Naive thymus-derived CD4-positive, alpha-beta T cell (primary cell): ENCODE results near the gene PPFIBP1. TPM values are rescaled to one million over a fixed set of nuclear protein-coding genes. Genes with fewer than 3 reads are reported as not detected.

ENCODE experiments used
- ATAC-seq: fragments of 150-1000 bp; cut with Tn5 transposase; 2 replicates; pipeline ENCODE4 v1.10.0; 2021; ENCODE audit warnings: mild to moderate bottlenecking, moderate library complexity
- CTCF ChIA-PET: fragments of 350-600 bp; sonication (Branson Sonifier 250); formaldehyde crosslinking; loops from one replicate; lab custom pipeline; 2021; ENCODE audit warnings: antibody characterized with exemption; lab: Charles Lee
- POLR2A ChIA-PET: fragments of 350-600 bp; sonication (Branson Sonifier 250); formaldehyde crosslinking; loops from one replicate; lab custom pipeline; 2021; ENCODE audit warnings: antibody characterized with exemption, inconsistent platforms; lab: Charles Lee
- DNase-seq, 9 donors: peaks; one replicate each; pipeline versions ENCODE4 v3.0.0 to v3.0.0-alpha.2; 2020 to 2022; ENCODE audit warnings: mixed read lengths in 1 of 9
- H3K27ac ChIP-seq: one replicate; pipeline ENCODE4 v1.7.0; 2013; ENCODE audit warnings: mild to moderate bottlenecking, low read depth, low read length, moderate library complexity
- H3K27me3 ChIP-seq, 2 donors: one replicate each; pipeline ENCODE4 v1.7.0; 2013; ENCODE audit warnings: low read length in 2 of 2, mild to moderate bottlenecking in 2 of 2, moderate library complexity in 2 of 2; ENCODE audit not compliant: control insufficient read depth in 2 of 2, insufficient read depth in 2 of 2
- H3K36me3 ChIP-seq, 3 experiments: 1 replicate in 2 of 3; 2 replicates in 1 of 3; pipeline ENCODE4 v1.7.0; 2013; ENCODE audit warnings: low read length in 3 of 3, mild to moderate bottlenecking in 3 of 3, moderate library complexity in 1 of 3; ENCODE audit not compliant: insufficient read depth in 3 of 3, control insufficient read depth in 2 of 3
- H3K4me1 ChIP-seq, 2 donors: one replicate each; pipeline ENCODE4 v1.7.0; 2013; ENCODE audit warnings: low read length in 2 of 2, mild to moderate bottlenecking in 2 of 2, moderate library complexity in 1 of 2; ENCODE audit not compliant: control insufficient read depth in 2 of 2, insufficient read depth in 2 of 2
- H3K4me3 ChIP-seq: 2 replicates; pipeline ENCODE4 v1.7.0; 2013; ENCODE audit warnings: mild to moderate bottlenecking, low read length
- H3K9me3 ChIP-seq, 3 experiments: 1 replicate in 2 of 3; 2 replicates in 1 of 3; pipeline ENCODE4 v1.7.0; 2013; ENCODE audit warnings: low read length in 3 of 3; ENCODE audit not compliant: control insufficient read depth in 2 of 3
- H3K27ac Mint-ChIP-seq, 9 donors: one replicate each; pipeline ENCODE4 v1.8.0; 2020 to 2022; ENCODE audit warnings: mixed read lengths in 9 of 9, mild to moderate bottlenecking in 8 of 9, moderate library complexity in 5 of 9, inconsistent platforms in 2 of 9
- H3K27me3 Mint-ChIP-seq, 5 donors: one replicate each; pipeline ENCODE4 v1.8.0; 2021 to 2022; ENCODE audit warnings: mixed read lengths in 5 of 5, mild to moderate bottlenecking in 1 of 5
- H3K36me3 Mint-ChIP-seq, 5 donors: one replicate each; pipeline ENCODE4 v1.8.0; 2020 to 2022; ENCODE audit warnings: mixed read lengths in 5 of 5, mild to moderate bottlenecking in 3 of 5, inconsistent platforms in 1 of 5
- H3K4me1 Mint-ChIP-seq, 7 donors: one replicate each; pipeline ENCODE4 v1.8.0; 2020 to 2022; ENCODE audit warnings: mixed read lengths in 7 of 7, mild to moderate bottlenecking in 3 of 7, inconsistent platforms in 1 of 7
- H3K4me3 Mint-ChIP-seq, 10 donors: one replicate each; pipeline ENCODE4 v1.8.0; 2020 to 2022; ENCODE audit warnings: mild to moderate bottlenecking in 10 of 10, mixed read lengths in 10 of 10, moderate library complexity in 6 of 10, inconsistent platforms in 2 of 10
- H3K9me3 Mint-ChIP-seq, 11 donors: one replicate each; pipeline ENCODE4 v1.8.0; 2020 to 2022; ENCODE audit warnings: mixed read lengths in 11 of 11, mild to moderate bottlenecking in 4 of 11, inconsistent platforms in 1 of 11, moderate library complexity in 1 of 11
- intact Hi-C, 2 donors: fragments of 100-400 bp; cut with micrococcal nuclease; formaldehyde crosslinking; loops; one replicate each; pipeline ENCODE4 v1.15.1; 2023
- polyA plus RNA-seq, 2 donors: library from polyadenylated mRNA; unstranded; fragments of 300-500 nt; fragmentation: Illumina TruSeq; gene quantifications; one replicate each; pipeline ENCODE4 v1.2.3, GENCODE V29; 2021
- total RNA-seq, 6 experiments: library from RNA in 5 of 6; stranded (reverse) in 5 of 6; gene quantifications; 1 replicate in 5 of 6; 2 replicates in 1 of 6; pipeline ENCODE4 v1.2.3 and lab custom pipeline; 2021 to 2026

Gene PPFIBP1
- total and polyA plus RNA-seq, 7 experiments from 2014 or later = 2.7 to 29.2 (median 5.3) TPM

DNA sequence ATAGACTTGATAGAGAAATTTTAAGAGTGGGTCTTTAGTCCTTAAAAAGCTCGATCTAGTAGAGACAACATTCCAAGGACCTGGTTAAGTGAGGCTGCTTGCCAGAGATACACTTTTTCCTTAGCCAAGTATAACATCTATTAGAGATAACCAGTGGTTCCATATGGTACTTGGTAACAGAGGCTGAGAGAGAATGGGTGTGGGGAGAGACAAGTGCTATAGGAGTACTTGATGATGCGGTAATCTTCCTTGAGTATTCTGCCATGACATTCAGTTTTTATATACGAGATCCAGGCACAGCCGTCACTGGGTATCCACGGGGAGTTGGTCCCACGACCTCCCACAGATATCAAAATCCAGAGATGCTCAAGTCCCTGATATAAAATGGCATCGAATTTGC is 94.8 kb downstream of the PPFIBP1 start:
- Histone ChIP-seq H3K4me3 (no peak overlapping the region), H3K4me1 (no peaks in the 10 kb centered on the region), H3K27ac (no peak overlapping the region), H3K9me3 (no peaks in the 10 kb centered on the region), H3K27me3 (no peaks in the 10 kb centered on the region), H3K36me3 (no peaks in the 10 kb centered on the region)
- H3K36me3 Mint-ChIP-seq = peaks cover 0 to 5% (median 0%) of the 10 kb centered on the region in 5 donors
- peaks cover 0 to 4% (median 0%) of the 10 kb centered on the region in 5 donors for H3K27me3 Mint-ChIP-seq
- CTCF ChIA-PET = no interaction called here
- H3K4me3 Mint-ChIP-seq = no peak overlapping the region
- ATAC-seq = no peak
- POLR2A ChIA-PET = no interaction called here
- H3K4me1 Mint-ChIP-seq = peaks cover 0 to 13% (median 4%) of the 10 kb centered on the region in 7 donors
- no peak overlapping the region for H3K27ac Mint-ChIP-seq
- no peak for DNase-seq
- intact Hi-C loops = no loop called here
- H3K9me3 Mint-ChIP-seq = no peaks in the 10 kb centered on the region

DNA sequence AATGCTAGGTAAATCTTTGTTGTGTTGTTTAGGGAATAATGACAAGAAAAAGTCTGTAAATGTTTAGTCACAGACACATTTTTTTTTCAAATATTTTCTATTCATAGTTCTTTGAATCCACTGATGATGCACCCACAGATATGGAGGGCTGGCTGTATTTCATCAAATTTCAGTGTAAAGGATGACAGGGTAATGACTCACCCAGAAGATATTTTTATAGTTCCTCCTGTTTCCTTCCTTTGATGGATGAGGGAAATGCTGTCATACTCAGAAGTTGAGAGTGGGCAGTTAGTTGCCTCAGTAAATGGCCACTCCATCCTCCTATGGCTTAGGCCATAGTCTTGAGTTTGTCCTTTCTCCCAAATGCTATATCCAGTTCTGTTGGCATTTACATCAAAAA is 95.3 kb downstream of the PPFIBP1 start:
- CTCF ChIA-PET = no interaction called here
- H3K4me3 ChIP-seq = no peak overlapping the region
- Mint-ChIP-seq H3K4me1 (peaks cover 0 to 13% (median 4%) of the 10 kb centered on the region in 7 donors), H3K27ac (no peak overlapping the region), H3K4me3 (no peak overlapping the region), H3K27me3 (peaks cover 0 to 4% (median 0%) of the 10 kb centered on the region in 5 donors), H3K36me3 (peaks cover 0 to 4% (median 0%) of the 10 kb centered on the region in 5 donors), H3K9me3 (no peaks in the 10 kb centered on the region)
- ATAC-seq (peak; percentile 61), DNase-seq (no peak)
- H3K27ac ChIP-seq = no peak overlapping the region
- no peaks in the 10 kb centered on the region for H3K4me1 ChIP-seq
- no peaks in the 10 kb centered on the region for H3K27me3 ChIP-seq
- no peaks in the 10 kb centered on the region for H3K36me3 ChIP-seq
- intact Hi-C loops = no loop called here
- H3K9me3 ChIP-seq = no peaks in the 10 kb centered on the region
- POLR2A ChIA-PET = no interaction called here

DNA sequence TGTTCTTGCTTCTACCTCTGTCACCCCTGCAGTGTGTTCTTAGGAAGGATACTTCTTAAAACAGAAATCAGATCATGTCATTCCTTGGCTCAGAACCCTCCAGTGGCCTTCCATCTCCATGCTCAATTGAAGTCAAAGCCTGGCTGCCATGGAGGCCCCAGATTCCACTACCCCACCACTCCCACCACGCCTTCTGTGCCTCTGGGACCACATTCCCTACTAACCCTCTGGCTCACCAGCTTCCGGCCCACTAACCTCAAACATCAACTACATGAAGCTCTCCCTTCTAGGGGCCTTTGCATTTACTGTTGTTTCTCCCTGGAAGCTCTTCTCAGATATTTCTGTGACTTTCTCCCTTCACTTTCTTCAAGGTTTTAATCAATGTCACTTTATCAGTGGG is 96.1 kb downstream of the PPFIBP1 start:
- H3K27me3 ChIP-seq = no peaks in the 10 kb centered on the region
- ChIA-PET CTCF (no interaction called here), POLR2A (no interaction called here)
- no peaks in the 10 kb centered on the region for H3K9me3 ChIP-seq
- no peaks in the 10 kb centered on the region for H3K4me1 ChIP-seq
- Mint-ChIP-seq H3K4me1 (peaks cover 0 to 13% (median 4%) of the 10 kb centered on the region in 7 donors), H3K4me3 (no peak overlapping the region), H3K27ac (no peak overlapping the region), H3K9me3 (no peaks in the 10 kb centered on the region), H3K27me3 (peaks cover 0 to 4% (median 0%) of the 10 kb centered on the region in 5 donors), H3K36me3 (peaks cover 0 to 4% (median 0%) of the 10 kb centered on the region in 5 donors)
- H3K36me3 ChIP-seq = no peaks in the 10 kb centered on the region
- intact Hi-C loops = no loop called here
- no peak for ATAC-seq
- H3K27ac ChIP-seq = no peak overlapping the region
- DNase-seq = no peak
- no peak overlapping the region for H3K4me3 ChIP-seq

DNA sequence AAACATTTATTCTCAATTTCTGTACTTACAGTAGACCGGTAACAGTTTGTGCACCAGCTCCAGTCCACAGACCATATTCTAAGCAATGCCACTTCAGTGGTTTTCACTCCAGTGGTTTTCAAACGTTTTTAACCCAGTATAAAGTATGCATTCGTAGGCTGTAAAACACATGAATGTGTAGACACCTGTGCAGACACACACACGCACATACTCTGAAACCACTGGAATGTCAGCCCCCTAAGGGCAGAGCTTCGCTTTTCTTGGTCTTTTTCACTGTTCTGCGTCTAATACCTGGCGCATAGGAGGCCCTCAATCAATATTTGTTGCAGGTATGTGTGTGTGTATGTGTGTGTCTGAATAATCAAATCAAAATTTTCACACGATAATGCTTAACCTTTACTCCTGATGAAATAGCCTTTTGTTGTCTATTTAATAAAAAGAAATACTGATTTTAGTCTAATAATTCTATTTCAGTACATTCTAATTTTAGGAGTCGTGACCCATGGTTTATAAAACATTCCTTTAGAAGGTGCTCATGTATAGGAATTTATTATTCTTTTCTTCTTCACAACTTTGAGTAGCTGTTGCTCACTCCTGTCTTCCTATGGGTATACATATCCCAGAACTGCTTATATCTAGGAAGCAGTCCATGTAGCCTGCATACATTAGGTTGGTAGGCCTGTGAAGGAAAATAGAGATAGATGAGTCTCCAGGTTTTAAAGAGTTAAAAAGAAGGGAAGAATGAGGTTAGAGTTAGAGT is 98.6 kb downstream of the PPFIBP1 start:
- H3K4me1 Mint-ChIP-seq = peaks cover 0 to 25% (median 3%) of the 10 kb centered on the region in 7 donors
- no peak for DNase-seq
- intact Hi-C loops = no loop called here
- POLR2A ChIA-PET = no interaction called here
- no peak for ATAC-seq
- H3K27ac Mint-ChIP-seq = no peak overlapping the region
- H3K4me3 Mint-ChIP-seq = no peak overlapping the region
- Histone ChIP-seq H3K4me3 (no peak overlapping the region), H3K27ac (no peak overlapping the region), H3K27me3 (no peaks in the 10 kb centered on the region), H3K36me3 (no peaks in the 10 kb centered on the region), H3K9me3 (no peaks in the 10 kb centered on the region), H3K4me1 (no peaks in the 10 kb centered on the region)
- peaks cover 0 to 7% (median 0%) of the 10 kb centered on the region in 5 donors for H3K36me3 Mint-ChIP-seq
- H3K9me3 Mint-ChIP-seq = no peaks in the 10 kb centered on the region
- H3K27me3 Mint-ChIP-seq = no peaks in the 10 kb centered on the region
- CTCF ChIA-PET = no interaction called here

DNA sequence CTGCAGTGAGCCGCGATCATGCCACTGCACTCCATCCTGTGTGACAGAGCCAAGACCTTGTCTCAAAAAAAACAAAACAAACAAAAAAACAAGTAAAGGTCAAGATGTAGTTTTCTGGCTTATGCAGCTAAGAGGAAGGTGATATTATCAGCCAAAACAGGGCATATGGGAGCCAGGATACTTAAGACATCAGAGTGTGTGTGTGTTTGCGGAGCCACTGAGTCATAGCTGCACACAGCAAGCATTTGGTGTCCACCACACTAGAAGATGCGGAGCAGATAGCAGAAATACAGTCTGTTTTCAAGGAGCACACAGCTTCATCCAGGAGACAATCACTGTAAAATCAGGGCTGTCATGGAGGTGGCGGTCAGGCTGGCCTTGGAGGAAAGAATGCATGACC is 99.6 kb downstream of the PPFIBP1 start:
- Mint-ChIP-seq H3K27ac (no peak overlapping the region), H3K27me3 (no peaks in the 10 kb centered on the region), H3K9me3 (no peaks in the 10 kb centered on the region), H3K36me3 (peaks cover 0 to 5% (median 0%) of the 10 kb centered on the region in 5 donors), H3K4me3 (no peak overlapping the region), H3K4me1 (peaks cover 0 to 30% (median 10%) of the 10 kb centered on the region in 7 donors)
- Histone ChIP-seq H3K27me3 (no peaks in the 10 kb centered on the region), H3K36me3 (no peaks in the 10 kb centered on the region), H3K4me3 (no peak overlapping the region), H3K9me3 (no peaks in the 10 kb centered on the region), H3K4me1 (no peaks in the 10 kb centered on the region), H3K27ac (no peak overlapping the region)
- DNase-seq (no peak), ATAC-seq (no peak)
- intact Hi-C loops = no loop called here
- ChIA-PET POLR2A (no interaction called here), CTCF (no interaction called here)

DNA sequence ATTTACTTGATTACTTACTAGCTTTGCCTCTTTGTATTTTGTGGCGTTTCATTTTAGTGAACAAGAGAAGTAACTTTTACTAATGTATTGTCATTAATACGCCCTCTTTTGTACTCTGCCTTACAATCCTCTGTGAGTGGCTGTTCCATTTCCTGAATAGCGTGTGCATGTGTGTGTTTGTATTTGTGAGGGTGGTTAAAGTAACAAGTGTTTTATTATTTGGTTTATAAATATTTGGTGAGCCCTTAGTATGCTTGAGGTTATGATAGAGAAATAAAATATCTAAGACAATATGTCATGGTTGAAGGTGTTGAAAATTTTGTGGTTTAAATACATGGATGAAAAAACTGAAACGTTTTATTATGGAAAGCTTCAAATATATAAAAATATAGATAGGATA is 100.6 kb downstream of the PPFIBP1 start:
- no peaks in the 10 kb centered on the region for H3K27me3 ChIP-seq
- H3K27me3 Mint-ChIP-seq = no peaks in the 10 kb centered on the region
- H3K4me1 Mint-ChIP-seq = peaks cover 0 to 20% (median 10%) of the 10 kb centered on the region in 7 donors
- CTCF ChIA-PET = interaction anchor here (0.5 kb wide), 1 partner anchor 163 kb away, joined by 5 read pairs; no protein-coding TSS in a partner anchor
- intact Hi-C loops = no loop called here
- DNase-seq = no peak
- no peak for ATAC-seq
- H3K4me3 ChIP-seq = no peak overlapping the region
- no peaks in the 10 kb centered on the region for H3K9me3 ChIP-seq
- H3K27ac Mint-ChIP-seq = no peak overlapping the region
- peaks cover 0 to 7% (median 0%) of the 10 kb centered on the region in 5 donors for H3K36me3 Mint-ChIP-seq
- no peak overlapping the region for H3K27ac ChIP-seq
- H3K4me1 ChIP-seq = no peaks in the 10 kb centered on the region
- H3K4me3 Mint-ChIP-seq = no peak overlapping the region
- POLR2A ChIA-PET = no interaction called here
- no peaks in the 10 kb centered on the region for H3K36me3 ChIP-seq
- H3K9me3 Mint-ChIP-seq = no peaks in the 10 kb centered on the region
